Heart left ventricle (tissue), 16 donors: ENCODE results near the gene VAMP1. TPM values are rescaled to one million over a fixed set of nuclear protein-coding genes. Genes with fewer than 3 reads are reported as not detected.

Experiments
- ATAC-seq, 4 donors: fragments of 200-7000 bp; cut with Tn5 transposase; one replicate each; pipeline ENCODE4 v1.9.1; 2020 to 2022; ENCODE audit warnings: moderate library complexity in 4 of 4, mild to moderate bottlenecking in 3 of 4, moderate number of reproducible peaks in 1 of 4
- DNase-seq, 5 donors: peaks; one replicate each; pipeline ENCODE4 v3.0.0-alpha.2; 2020
- H3K27ac ChIP-seq, 12 donors: fragments of 200-600 bp; sonication (generic) in 4 of 12; one replicate each; pipeline versions ENCODE4 v1.5.0 to v1.8.0; 2016 to 2022; ENCODE audit warnings: mild to moderate bottlenecking in 2 of 12
- H3K27me3 ChIP-seq, 9 donors: fragments of 200-600 bp; sonication (generic) in 2 of 9; one replicate each; pipeline versions ENCODE4 v1.5.1 to v1.8.0; 2016 to 2022; ENCODE audit warnings: mild to moderate bottlenecking in 3 of 9
- H3K36me3 ChIP-seq, 9 donors: fragments of 200-600 bp; sonication (generic) in 2 of 9; one replicate each; pipeline versions ENCODE4 v1.5.0 to v1.8.0; 2018 to 2022; ENCODE audit warnings: mild to moderate bottlenecking in 2 of 9
- H3K4me1 ChIP-seq, 12 donors: fragments of 200-600 bp; sonication (generic) in 4 of 12; one replicate each; pipeline versions ENCODE4 v1.5.0 to v1.8.0; 2016 to 2022; ENCODE audit warnings: mild to moderate bottlenecking in 3 of 12
- H3K4me3 ChIP-seq, 12 donors: fragments of 200-600 bp; sonication (generic) in 4 of 12; one replicate each; pipeline versions ENCODE4 v1.5.0 to v1.8.0; 2017 to 2022; ENCODE audit warnings: mild to moderate bottlenecking in 9 of 12, moderate library complexity in 4 of 12
- H3K9me3 ChIP-seq, 12 donors: fragments of 200-600 bp; sonication (generic) in 4 of 12; one replicate each; pipeline versions ENCODE4 v1.5.0 to v1.8.0; 2016 to 2022; ENCODE audit warnings: mild to moderate bottlenecking in 1 of 12
- POLR2A ChIP-seq, 2 donors: fragments of 450-650 bp; IDR thresholded peaks; one replicate each; pipeline ENCODE4 v1.6.1; 2017; ENCODE audit warnings: antibody characterized with exemption in 2 of 2, mild to moderate bottlenecking in 2 of 2, moderate library complexity in 2 of 2
- whole genome bisulfite sequencing, 4 donors: extraction: QIAGEN DNeasy Blood & Tissue Kit in 2 of 4; methylation state at CpG; one replicate each; pipeline versions ENCODE4 v1.1.5 to v1.1.7; 2013 to 2018; 5-methylcytosine and 5-hydroxymethylcytosine counted together
- intact Hi-C, 10 donors: fragments of 100-400 bp; cut with DNase I; formaldehyde crosslinking; loops; one replicate each; pipeline versions ENCODE4 v1.11.1 to v1.14.2; 2022
- polyA plus RNA-seq, 2 donors: library from polyadenylated mRNA; stranded (reverse); fragments of 200-250 nt; gene quantifications; one replicate each; pipeline ENCODE4 v1.2.3, GENCODE V29; 2013
- total RNA-seq, 9 donors: library from RNA; depleted of rRNA in 2 of 9; stranded (reverse); fragments of >200 nt in 2 of 9; fragmentation: NEBNext Ultra II Directional in 3 of 9; extraction: Animal tissue kit (Norgen Biotek cat#: 25700) in 3 of 9; gene quantifications; one replicate each; pipeline versions ENCODE4 v1.1.0 to v1.2.4, GENCODE V29; 2016 to 2023
- TF ChIP-seq, protein P1 (sequence below), 12 donors: fragments of 200-600 bp; sonication (generic) in 4 of 12; IDR thresholded peaks; one replicate each; pipeline versions ENCODE4 v1.5.0 to v1.8.0; 2018 to 2022; ENCODE audit warnings: antibody characterized with exemption in 12 of 12, mild to moderate bottlenecking in 5 of 12
- donor health status: ischemic (EF 13 %, LVEDD 7.1; RV severe dilation, severe dysfunction).
- donor health status: healthy with polysubstance abuse.
- donor health status: DM: no; HTN: yes; CAD: no.
- donor health status: DM: no; HTN: no; CAD: no.
- donor health status: ischemic (EF 25% LVEDD 6.9; RV normal size, moderate dysfunction).
- donor health status: ischemic (EF 25% LVEDD 5.7; RV mildly dilated, moderate dysfunction).
- donor health status: healthy.
- donor health status: DM: yes; HTN: yes; CAD: no.
- donor health status: ischemic (EF 35%, LVEDD 5.7; RV mildly dilated, moderate dysfunction).
- donor health status: nonischemic (EF 11% LVEDD 7.7; RV severe dilation, severe dysfunction).
- donor health status: DM: yes; HTN: yes; CAD: no.
- donor health status: PGD.
- donor health status: ischemic (EF 29% LVEDD 5.4; RV normal size, mild dysfunction).
- donor health status: nonischemic (EF 23%, LVEDD 6.1; RV moderate dilation, normal function).

Gene VAMP1
- total and polyA plus RNA-seq, 11 donors = 2.1 to 8.3 (median 3.4) TPM

DNA sequence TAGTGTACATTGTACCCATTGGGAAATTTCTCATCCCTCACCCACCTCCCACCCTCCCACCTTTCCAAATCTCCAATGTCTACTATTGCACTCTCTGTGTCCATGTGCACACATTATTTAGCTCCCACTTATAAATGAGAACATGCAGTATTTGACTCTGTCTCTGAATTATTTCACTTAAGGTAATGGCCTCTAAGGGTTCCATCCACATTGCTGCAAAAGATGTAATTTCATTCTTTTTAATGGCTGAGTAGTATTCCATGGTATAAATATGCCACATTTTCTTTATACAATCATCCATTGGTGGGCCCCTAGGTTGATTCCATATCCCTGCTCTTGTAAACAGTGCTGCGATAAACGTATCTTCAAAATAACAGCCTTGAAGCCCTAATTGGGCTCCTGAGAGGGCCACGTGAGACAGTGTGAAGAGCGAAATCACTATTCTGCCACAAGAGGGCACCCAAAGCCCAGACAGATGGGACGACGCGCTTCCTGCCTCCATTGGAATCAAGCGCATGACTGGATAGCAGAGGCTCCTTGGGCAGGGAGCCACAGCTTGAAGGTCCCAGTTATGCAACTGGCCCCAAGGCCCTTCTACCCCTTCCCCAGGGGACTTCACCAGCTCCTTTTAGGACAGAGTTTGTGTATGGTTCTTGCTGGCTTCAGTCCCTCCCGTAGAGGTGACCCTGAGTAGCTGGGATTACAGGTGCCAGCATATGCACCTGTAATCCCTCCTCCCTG, 47.0 kb downstream of the VAMP1 start:
- 0 to 6% (median 5%) methylated on average over 3 to 9 of the region's 9 CpGs for WGBS, 4 donors
- H3K4me3 ChIP-seq = no peak overlapping the region
- peak overlapping the region in 1 of 12 donors; percentile 31 for H3K27ac ChIP-seq
- peaks cover 0 to 18% (median 5%) of the 10 kb centered on the region in 12 donors for H3K4me1 ChIP-seq
- no peaks in the 10 kb centered on the region for H3K27me3 ChIP-seq
- no peaks in the 10 kb centered on the region for H3K36me3 ChIP-seq
- intact Hi-C loops = loop anchor here (1.0 to 10.0 kb wide), 12 partner anchors 39 to 134 kb away; partner anchors contain the start of genes GAPDH (in 4 of the 10), IFFO1 (in 3 of the 10) and MRPL51 (in 1 of the 10)
- H3K9me3 ChIP-seq = no peaks in the 10 kb centered on the region
- TF ChIP-seq, protein P1, sequence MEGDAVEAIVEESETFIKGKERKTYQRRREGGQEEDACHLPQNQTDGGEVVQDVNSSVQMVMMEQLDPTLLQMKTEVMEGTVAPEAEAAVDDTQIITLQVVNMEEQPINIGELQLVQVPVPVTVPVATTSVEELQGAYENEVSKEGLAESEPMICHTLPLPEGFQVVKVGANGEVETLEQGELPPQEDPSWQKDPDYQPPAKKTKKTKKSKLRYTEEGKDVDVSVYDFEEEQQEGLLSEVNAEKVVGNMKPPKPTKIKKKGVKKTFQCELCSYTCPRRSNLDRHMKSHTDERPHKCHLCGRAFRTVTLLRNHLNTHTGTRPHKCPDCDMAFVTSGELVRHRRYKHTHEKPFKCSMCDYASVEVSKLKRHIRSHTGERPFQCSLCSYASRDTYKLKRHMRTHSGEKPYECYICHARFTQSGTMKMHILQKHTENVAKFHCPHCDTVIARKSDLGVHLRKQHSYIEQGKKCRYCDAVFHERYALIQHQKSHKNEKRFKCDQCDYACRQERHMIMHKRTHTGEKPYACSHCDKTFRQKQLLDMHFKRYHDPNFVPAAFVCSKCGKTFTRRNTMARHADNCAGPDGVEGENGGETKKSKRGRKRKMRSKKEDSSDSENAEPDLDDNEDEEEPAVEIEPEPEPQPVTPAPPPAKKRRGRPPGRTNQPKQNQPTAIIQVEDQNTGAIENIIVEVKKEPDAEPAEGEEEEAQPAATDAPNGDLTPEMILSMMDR (IDR thresholded peaks at IDR 0.05) = peak; percentile 79 to 97 (median 92)
- TF ChIP-seq POLR2A (IDR thresholded peaks at IDR 0.05) = no peak
- ATAC-seq (peak; percentile 94 to 99 (median 98)), DNase-seq (peak; percentile 83 to 92 (median 87))

DNA sequence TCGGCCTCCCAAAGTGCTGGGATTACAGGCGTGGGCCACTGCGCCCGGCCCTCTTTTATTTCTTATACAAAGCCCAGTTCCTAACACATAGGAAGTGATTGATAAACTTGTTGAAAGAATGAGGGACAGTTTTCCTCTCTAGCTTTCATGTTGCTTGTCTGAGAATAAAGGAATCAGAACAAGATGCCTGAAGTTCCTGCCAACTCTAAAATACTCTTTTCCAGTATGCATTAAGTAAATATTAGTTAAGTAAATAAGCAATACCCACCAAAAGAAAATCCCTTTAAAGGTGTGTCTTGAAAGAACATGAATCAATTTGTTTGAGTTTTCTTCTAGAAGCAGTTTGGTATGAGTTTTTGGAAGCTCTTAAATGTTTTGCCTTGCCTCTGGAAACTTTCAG, 50.1 kb downstream of the VAMP1 start:
- Histone ChIP-seq H3K27ac (no peak overlapping the region), H3K27me3 (no peaks in the 10 kb centered on the region), H3K9me3 (no peaks in the 10 kb centered on the region), H3K36me3 (no peaks in the 10 kb centered on the region), H3K4me3 (no peak overlapping the region), H3K4me1 (peaks cover 0 to 21% (median 5%) of the 10 kb centered on the region in 12 donors)
- DNase-seq = no peak
- ATAC-seq = no peak
- TF ChIP-seq, protein P1 (IDR thresholded peaks at IDR 0.05) = no peak
- TF ChIP-seq POLR2A (IDR thresholded peaks at IDR 0.05) = no peak
- intact Hi-C loops = loop anchor here in 9 of 10 donors (5.0 to 10.0 kb wide), 6 partner anchors 42 to 137 kb away; partner anchors contain the start of genes IFFO1 (in 3 of the 9) and GAPDH (in 2 of the 9)
- WGBS, 4 donors = 71 to 82% (median 75%) methylated on average over 4 of the region's 4 CpGs

DNA sequence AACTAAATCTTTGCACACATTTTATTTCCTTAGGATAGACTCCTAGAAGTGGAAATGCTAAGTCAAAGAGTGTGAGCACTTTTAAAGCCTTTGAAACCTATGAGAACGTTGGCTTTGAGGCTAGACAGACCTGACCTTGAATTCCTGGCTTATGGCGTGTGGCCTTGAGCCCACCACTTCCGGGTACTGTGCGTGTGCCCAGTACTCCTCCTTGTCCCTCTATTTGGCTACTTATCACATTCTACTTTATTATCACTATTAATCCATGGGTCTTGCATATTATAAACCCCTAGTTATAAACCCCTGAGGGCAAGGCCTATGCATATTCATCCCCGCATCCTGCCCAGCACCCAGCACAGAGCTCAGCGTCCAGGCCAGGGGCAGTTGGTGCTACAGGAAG, 51.7 kb downstream of the VAMP1 start:
- Histone ChIP-seq H3K36me3 (no peaks in the 10 kb centered on the region), H3K9me3 (no peaks in the 10 kb centered on the region), H3K4me1 (peaks cover 0 to 19% (median 2%) of the 10 kb centered on the region in 12 donors), H3K27me3 (no peaks in the 10 kb centered on the region), H3K4me3 (no peak overlapping the region), H3K27ac (no peak overlapping the region)
- intact Hi-C loops = no loop called here
- no peak for ATAC-seq
- TF ChIP-seq, protein P1 (IDR thresholded peaks at IDR 0.05) = no peak
- TF ChIP-seq POLR2A (IDR thresholded peaks at IDR 0.05) = no peak
- DNase-seq = no peak
- WGBS, 4 donors = 75 to 90% (median 83%) methylated on average over 6 of the region's 6 CpGs

DNA sequence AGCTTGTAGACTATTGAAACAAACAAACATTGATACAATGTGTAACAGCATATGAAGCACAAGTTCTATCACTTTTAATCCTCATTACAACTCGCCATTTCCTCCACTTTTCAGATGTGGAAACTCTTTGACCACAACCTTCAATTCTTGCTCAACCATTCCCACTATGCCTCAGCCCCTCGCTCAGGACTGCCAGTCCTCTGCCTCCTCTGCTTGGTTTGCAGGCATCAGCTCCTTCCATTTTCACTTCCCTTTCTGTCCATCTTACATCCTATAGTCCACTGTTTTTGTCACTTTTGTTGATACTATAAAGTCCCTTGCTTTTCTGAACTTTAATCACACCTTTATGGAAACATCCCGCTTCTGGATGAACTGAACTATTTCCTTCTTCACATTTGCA, 53.9 kb downstream of the VAMP1 start:
- TF ChIP-seq, protein P1 (IDR thresholded peaks at IDR 0.05) = no peak
- no peak for TF ChIP-seq POLR2A (IDR thresholded peaks at IDR 0.05)
- intact Hi-C loops = no loop called here
- peak overlapping the region in 1 of 12 donors; percentile 73 for H3K27ac ChIP-seq
- WGBS, 4 donors = 82 to 92% (median 87%) methylated on average over 3 of the region's 3 CpGs
- no peaks in the 10 kb centered on the region for H3K36me3 ChIP-seq
- no peaks in the 10 kb centered on the region for H3K9me3 ChIP-seq
- H3K4me1 ChIP-seq = peaks cover 0 to 13% (median 0%) of the 10 kb centered on the region in 12 donors
- ATAC-seq (peak in 3 of 4 donors; percentile 55 to 70 (median 69)), DNase-seq (peak in 1 of 5 donors; percentile 47)
- no peaks in the 10 kb centered on the region for H3K27me3 ChIP-seq
- H3K4me3 ChIP-seq = no peak overlapping the region
